IMR-90 (cell line): ENCODE measurements around the gene RPUSD4. TPM values are rescaled to one million over a fixed set of nuclear protein-coding genes. Genes with fewer than 3 reads are reported as not detected.

Experiments
- ATAC-seq: fragments of 200-7000 bp; cut with Tn5 transposase; 2 replicates; pipeline ENCODE4 v1.9.1; 2020; ENCODE audit warnings: low read depth, mild to moderate bottlenecking, moderate library complexity
- BruUV-seq: library from RNA; stranded (reverse); fragments of 400-500 nt; replicated peaks from 2 replicates; lab custom pipeline; 2021; lab: Mats Ljungman, UMichigan
- CTCF ChIA-PET: fragments of 300-600 bp; formaldehyde crosslinking; extraction: SDS; loops from one replicate; lab custom pipeline; 2021; ENCODE audit warnings: antibody characterized with exemption; lab: Yijun Ruan, JAX
- POLR2A ChIA-PET: fragments of 300-600 bp; sonication (Branson Sonifier 250); formaldehyde crosslinking; loops from one replicate; lab custom pipeline; 2022; ENCODE audit warnings: antibody characterized with exemption; ENCODE audit not compliant: unreplicated experiment; lab: Charles Lee
- DNase-seq: peaks from one replicate; pipeline ENCODE4 v3.0.0; 2013
- H2AFZ ChIP-seq: replicated peaks from 2 replicates; pipeline ENCODE3; 2013; ENCODE audit warnings: low read length, mild to moderate bottlenecking; ENCODE audit not compliant: poor library complexity
- H2AK5ac ChIP-seq: 2 replicates; pipeline ENCODE4 v1.6.1; 2013; ENCODE audit warnings: low read depth, low read length, inconsistent platforms
- H2AK9ac ChIP-seq: replicated peaks from 2 replicates; pipeline ENCODE3; 2013; ENCODE audit warnings: mild to moderate bottlenecking, low read depth, low read length, moderate library complexity; ENCODE audit not compliant: poor library complexity
- H2BK120ac ChIP-seq: 2 replicates; pipeline ENCODE4 v1.6.1; 2013; ENCODE audit warnings: low read depth, low read length, inconsistent platforms
- H2BK15ac ChIP-seq: 3 replicates; pipeline ENCODE4 v1.6.1; 2013; ENCODE audit warnings: low read depth, low read length, inconsistent platforms
- H2BK20ac ChIP-seq: 2 replicates; pipeline ENCODE4 v1.6.1; 2013; ENCODE audit warnings: low read depth, mild to moderate bottlenecking, inconsistent platforms, low read length, moderate library complexity
- H2BK5ac ChIP-seq: 2 replicates; pipeline ENCODE4 v1.6.1; 2013; ENCODE audit warnings: mild to moderate bottlenecking, low read depth, low read length, inconsistent platforms; ENCODE audit not compliant: poor library complexity, severe bottlenecking
- H3K14ac ChIP-seq: replicated peaks from 2 replicates; pipeline ENCODE4 v1.6.1; 2013; ENCODE audit warnings: low read depth, low read length, inconsistent platforms
- H3K18ac ChIP-seq: 2 replicates; pipeline ENCODE4 v1.6.1; 2013; ENCODE audit warnings: low read depth, low read length, control low read depth
- H3K23ac ChIP-seq: 2 replicates; pipeline ENCODE4 v1.6.1; 2013; ENCODE audit warnings: low read depth, low read length, inconsistent platforms
- H3K27ac ChIP-seq: 2 replicates; pipeline ENCODE4 v1.5.1; 2013; ENCODE audit warnings: mild to moderate bottlenecking, control low read depth, low read length; ENCODE audit not compliant: insufficient read depth
- H3K27me3 ChIP-seq: 2 replicates; pipeline ENCODE4 v1.6.1; 2013; ENCODE audit warnings: low read length; ENCODE audit not compliant: control insufficient read depth, insufficient read depth
- H3K36me3 ChIP-seq: 2 replicates; pipeline ENCODE4 v1.6.1; 2013; ENCODE audit warnings: low read length, mixed read lengths; ENCODE audit not compliant: control insufficient read depth, insufficient read depth
- H3K4ac ChIP-seq: 2 replicates; pipeline ENCODE4 v1.6.1; 2013; ENCODE audit warnings: low read depth, low read length, inconsistent platforms
- H3K4me1 ChIP-seq: 2 replicates; pipeline ENCODE4 v1.6.1; 2013; ENCODE audit warnings: low read length, mixed read lengths; ENCODE audit not compliant: control insufficient read depth, insufficient read depth
- H3K4me2 ChIP-seq: 2 replicates; pipeline ENCODE4 v1.6.1; 2013; ENCODE audit warnings: low read depth, mild to moderate bottlenecking, control low read depth, low read length, moderate library complexity
- H3K4me3 ChIP-seq: 2 replicates; pipeline ENCODE4 v1.5.1; 2013; ENCODE audit warnings: low read depth, mild to moderate bottlenecking, control low read depth, low read length, moderate library complexity; ENCODE audit not compliant: insufficient read depth
- H3K56ac ChIP-seq: 2 replicates; pipeline ENCODE4 v1.6.1; 2013; ENCODE audit warnings: low read length, inconsistent platforms; ENCODE audit not compliant: insufficient read depth; ENCODE audit errors: extremely low read depth
- H3K79me1 ChIP-seq, 2 experiments: 2 replicates each; pipeline ENCODE4 v1.6.1; 2013; ENCODE audit warnings: low read length in 2 of 2, inconsistent platforms in 1 of 2, low read depth in 1 of 2
- H3K9ac ChIP-seq: 2 replicates; pipeline ENCODE4 v1.6.1; 2013; ENCODE audit warnings: low read depth, low read length, control low read depth
- H3K9me1 ChIP-seq: 2 replicates; pipeline ENCODE4 v1.6.1; 2013; ENCODE audit warnings: low read length, inconsistent platforms; ENCODE audit not compliant: insufficient read depth
- H3K9me3 ChIP-seq: 2 replicates; pipeline ENCODE4 v1.6.1; 2013; ENCODE audit warnings: low read length; ENCODE audit not compliant: control insufficient read depth, insufficient read depth
- H4K20me1 ChIP-seq: 2 replicates; pipeline ENCODE4 v1.6.1; 2013; ENCODE audit warnings: low read length, inconsistent platforms; ENCODE audit not compliant: insufficient read depth
- H4K5ac ChIP-seq: 2 replicates; pipeline ENCODE4 v1.6.1; 2013; ENCODE audit warnings: mild to moderate bottlenecking, low read depth, low read length, control low read depth
- H4K8ac ChIP-seq, 2 experiments: 2 replicates each; pipeline ENCODE4 v1.6.1; 2013; ENCODE audit warnings: low read depth in 2 of 2, low read length in 2 of 2, control low read depth in 1 of 2, inconsistent platforms in 1 of 2
- H4K91ac ChIP-seq: 2 replicates; pipeline ENCODE4 v1.6.1; 2013; ENCODE audit warnings: low read depth, low read length, inconsistent platforms; ENCODE audit not compliant: insufficient read depth
- CHD1 ChIP-seq: IDR thresholded peaks from 2 replicates; pipeline ENCODE4 v1.6.1; 2012; ENCODE audit warnings: low read depth, low read length, improper control_type of control experiment
- CTCF ChIP-seq: conservative IDR thresholded peaks from 2 replicates; pipeline ENCODE4 v1.5.1; 2012; ENCODE audit warnings: mild to moderate bottlenecking, low read depth, low read length, improper control_type of control experiment
- ELK1 ChIP-seq: fragments of 150-350 bp; IDR thresholded peaks from 2 replicates; pipeline ENCODE4 v1.6.1; 2016; ENCODE audit warnings: low read depth, mild to moderate bottlenecking, low read length, moderate library complexity, borderline replicate concordance
- MAZ ChIP-seq: IDR thresholded peaks from 2 replicates; pipeline ENCODE4 v1.6.1; 2012; ENCODE audit warnings: low read depth, mild to moderate bottlenecking, low read length, improper control_type of control experiment, moderate library complexity, borderline replicate concordance
- NFE2L2 ChIP-seq: fragments of 150-350 bp; IDR thresholded peaks from 2 replicates; pipeline ENCODE4 v1.6.1; 2016; ENCODE audit warnings: low read depth, mild to moderate bottlenecking, low read length
- RCOR1 ChIP-seq: IDR thresholded peaks from 2 replicates; pipeline ENCODE4 v1.6.1; 2012; ENCODE audit warnings: mild to moderate bottlenecking, low read length, improper control_type of control experiment; ENCODE audit not compliant: insufficient replicate concordance
- RFX5 ChIP-seq: IDR thresholded peaks from 2 replicates; pipeline ENCODE4 v1.8.0; 2012; ENCODE audit warnings: low read depth, mild to moderate bottlenecking, low read length, moderate library complexity
- WGBS, 2 experiments: methylation state at CpG; one replicate each; pipeline versions ENCODE4 v1.1.5 to v1.1.7; 2013; ENCODE audit warnings: missing lambda C conversion rate in 2 of 2; ENCODE audit not compliant: insufficient read length in 1 of 2; ENCODE audit errors: extremely low coverage in 2 of 2; 5-methylcytosine and 5-hydroxymethylcytosine counted together
- dilution Hi-C: fragments of 300-500 bp; cut with HindIII; formaldehyde crosslinking; loops from one replicate; pipeline ENCODE4 v1.14.3; 2018; ENCODE audit warnings: low sequenced_read_pairs; ENCODE audit not compliant: unreplicated experiment
- in situ Hi-C: fragments of 300-500 bp; cut with MboI; formaldehyde crosslinking; loops from 3 replicates; pipeline ENCODE4 v1.14.3; 2019; ENCODE audit warnings: low sequenced_read_pairs, inconsistent platforms, mixed read lengths
- intact Hi-C: fragments of 100-400 bp; cut with micrococcal nuclease; formaldehyde crosslinking; loops from 2 replicates; pipeline ENCODE4 v1.10.0; 2022
- polyA plus RNA-seq, 3 experiments: library from polyadenylated mRNA; depleted of rRNA; stranded (reverse); fragments of >200 nt; gene quantifications; 2 replicates each; pipeline ENCODE4 v1.2.3, GENCODE V29; 2012; ENCODE audit warnings: low replicate concordance in 1 of 3
- total RNA-seq: library from RNA; depleted of rRNA; stranded (reverse); fragments of >200 nt; gene quantifications from 2 replicates; pipeline ENCODE4 v1.2.3, GENCODE V29; 2012

Gene RPUSD4
- total and polyA plus RNA-seq, 2 of the 4 experiments (the other 2 are of a cell fraction) = 22.1 to 30.6 TPM

GRCh38 chr11:126175393-126175792, 36.1 kb downstream of the RPUSD4 start:
- Histone ChIP-seq H4K8ac (no peak overlapping the region), H3K4me3 (no peak overlapping the region), H2AK9ac (no peak overlapping the region), H3K9me3 (no peaks in the 10 kb centered on the region), H4K20me1 (no peaks in the 10 kb centered on the region), H3K4me1 (peaks cover 2% of the 10 kb centered on the region; the same call in 1 of the 2 replicates), H3K23ac (no peak overlapping the region), H3K4ac (no peak overlapping the region), H2AFZ (no peak overlapping the region), H4K91ac (no peak overlapping the region), H3K14ac (no peak overlapping the region), H2BK20ac (no peak overlapping the region), H3K79me1 (no peaks in the 10 kb centered on the region), H3K18ac (no peak overlapping the region), H2BK120ac (no peak overlapping the region), H3K9ac (no peak overlapping the region), H3K36me3 (no peaks in the 10 kb centered on the region), H2BK5ac (no peak overlapping the region), H2BK15ac (no peak overlapping the region), H3K4me2 (no peak overlapping the region), H3K56ac (no peak overlapping the region), H3K27ac (no peak overlapping the region), H3K27me3 (peaks cover 38% of the 10 kb centered on the region), H2AK5ac (no peak overlapping the region), H4K5ac (no peak overlapping the region; the same call in 1 of the 2 replicates), H3K9me1 (no peaks in the 10 kb centered on the region; the same call in 1 of the 2 replicates)
- DNase-seq (no peak), ATAC-seq (no peak)
- ChIA-PET CTCF (no interaction called here), POLR2A (no interaction called here)
- no peak for TF ChIP-seq ELK1
- TF ChIP-seq CTCF = no peak
- TF ChIP-seq CHD1 = no peak
- TF ChIP-seq RCOR1 = no peak
- no peak for TF ChIP-seq MAZ
- no peak for TF ChIP-seq RFX5
- no peak for TF ChIP-seq NFE2L2
- no TSS peak for BruUV-seq
- intact Hi-C loops = no loop called here
- dilution Hi-C loops = no loop called here
- 29% methylated on average over 7 of the region's 15 CpGs; no CpG with 5 or more reads in 1 of the 2 experiments for WGBS, 2 experiments
- in situ Hi-C loops = no loop called here
